NOMO-1 (cell line): ENCODE results near the gene AGAP5.
"Not testable (repeated sequence)": the region's sequence is repeated elsewhere in the genome, so short reads cannot be mapped to it uniquely, and the experiment has no call there.

Source experiments
- DNase-seq, 2 experiments: peaks; one replicate each; lab custom pipeline; 2025; ENCODE audit not compliant: unreplicated experiment in 2 of 2; lab: John Stamatoyannopoulos, UW

AGAP5 gene

GRCh38 chr10:73715179-73716156, 17.6 kb upstream of the AGAP5 start:
- DNase-seq = not testable (repeated sequence)

- DNase-seq = not testable (repeated sequence)
Measured at GRCh38 chr10:73714483-73714882, 16.6 kb upstream of the AGAP5 start.

GRCh38 chr10:73713912-73714311, 16.0 kb upstream of the AGAP5 start:
- DNase-seq = not testable (repeated sequence)

- not testable (repeated sequence) for DNase-seq
Measured at GRCh38 chr10:73711683-73712082, 13.8 kb upstream of the AGAP5 start.

GRCh38 chr10:73708122-73708521, 10.2 kb upstream of the AGAP5 start:
- not testable (repeated sequence) for DNase-seq

GRCh38 chr10:73707628-73708027, 9.7 kb upstream of the AGAP5 start:
- DNase-seq = not testable (repeated sequence)

- DNase-seq = not testable (repeated sequence)
Measured at GRCh38 chr10:73706488-73706887, 8.6 kb upstream of the AGAP5 start.

- not testable (repeated sequence) for DNase-seq
Measured at GRCh38 chr10:73705506-73706072, 7.7 kb upstream of the AGAP5 start.

GRCh38 chr10:73703924-73704323, 6.0 kb upstream of the AGAP5 start:
- not testable (repeated sequence) for DNase-seq

- not testable (repeated sequence) for DNase-seq
Measured at GRCh38 chr10:73698819-73699218, 910 bp upstream of the AGAP5 start.

GRCh38 chr10:73695302-73695701, 2.6 kb downstream of the AGAP5 start:
- not testable (repeated sequence) for DNase-seq

GRCh38 chr10:73690755-73691154, 7.2 kb downstream of the AGAP5 start:
- DNase-seq = not testable (repeated sequence)

GRCh38 chr10:73689596-73689995, 8.3 kb downstream of the AGAP5 start:
- DNase-seq = not testable (repeated sequence)

- not testable (repeated sequence) for DNase-seq
Measured at GRCh38 chr10:73687641-73688040, 10.3 kb downstream of the AGAP5 start.

GRCh38 chr10:73674546-73674945, 23.4 kb downstream of the AGAP5 start:
- not testable (repeated sequence) for DNase-seq

- DNase-seq = not testable (repeated sequence)
Measured at GRCh38 chr10:73668378-73668777, 29.5 kb downstream of the AGAP5 start.

GRCh38 chr10:73666153-73666809, 31.6 kb downstream of the AGAP5 start:
- not testable (repeated sequence) for DNase-seq

- DNase-seq = not testable (repeated sequence)
Measured at GRCh38 chr10:73665581-73665980, 32.3 kb downstream of the AGAP5 start.

- not testable (repeated sequence) for DNase-seq
Measured at GRCh38 chr10:73664156-73665040, 33.5 kb downstream of the AGAP5 start.

GRCh38 chr10:73663621-73664020, 34.3 kb downstream of the AGAP5 start:
- not testable (repeated sequence) for DNase-seq
